Epithelial cell of prostate (primary cell): ENCODE results near the gene CD40.
A peak's percentile ranks its signal among the peaks of the same experiment; 100 is the strongest.

ENCODE experiments used
- DNase-seq: peaks from one replicate; pipeline ENCODE4 v3.0.0-alpha.2; 2011; ENCODE audit warnings: low read depth, low spot score
- H3K27ac ChIP-seq: fragments of 450-650 bp; 2 replicates; pipeline ENCODE4 v1.5.1; 2017; ENCODE audit warnings: mild to moderate bottlenecking

The CD40 gene

GRCh38 chr20:46139908-46140482 lies 21.9 kb downstream of the CD40 start:
- peak; percentile 60 for DNase-seq
- H3K27ac ChIP-seq, result no peak overlapping the region

- DNase-seq, result no peak
- H3K27ac ChIP-seq, result no peak overlapping the region
These were observed 24.0 kb downstream of the CD40 start for GRCh38 chr20:46142124-46142523.

DNA sequence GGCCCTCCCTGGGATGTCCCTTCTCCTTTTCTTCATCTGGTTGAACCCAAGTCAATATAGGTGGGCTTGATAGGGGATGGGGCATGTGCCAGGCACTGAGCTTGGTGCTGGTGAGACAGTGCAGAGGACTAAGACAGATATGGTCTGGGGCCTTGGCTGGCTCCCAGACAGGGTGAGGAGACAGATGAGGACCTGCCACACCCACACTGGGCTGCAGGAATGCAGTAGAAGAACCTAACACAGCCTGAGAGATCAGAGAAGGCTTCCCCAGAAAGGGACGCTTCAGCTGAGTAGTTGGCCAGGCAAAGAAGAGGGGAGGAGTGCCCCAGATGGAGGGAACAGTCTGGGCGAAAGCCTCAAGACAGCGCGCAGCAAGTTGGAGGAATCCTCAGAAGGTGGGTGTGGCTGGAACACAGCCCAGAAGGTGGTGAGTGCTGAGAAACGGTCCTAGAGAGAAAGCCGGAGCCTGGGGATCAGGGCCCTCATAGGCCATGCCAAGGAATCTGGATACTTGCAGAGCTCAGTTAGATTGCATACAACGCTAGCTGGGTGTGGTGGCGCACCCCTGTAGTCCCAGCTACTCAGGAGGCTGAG lies 26.4 kb downstream of the CD40 start:
- no peak for DNase-seq
- no peak overlapping the region for H3K27ac ChIP-seq

GRCh38 chr20:46145713-46146112 lies 27.6 kb downstream of the CD40 start:
- DNase-seq, result no peak
- no peak overlapping the region for H3K27ac ChIP-seq

DNA sequence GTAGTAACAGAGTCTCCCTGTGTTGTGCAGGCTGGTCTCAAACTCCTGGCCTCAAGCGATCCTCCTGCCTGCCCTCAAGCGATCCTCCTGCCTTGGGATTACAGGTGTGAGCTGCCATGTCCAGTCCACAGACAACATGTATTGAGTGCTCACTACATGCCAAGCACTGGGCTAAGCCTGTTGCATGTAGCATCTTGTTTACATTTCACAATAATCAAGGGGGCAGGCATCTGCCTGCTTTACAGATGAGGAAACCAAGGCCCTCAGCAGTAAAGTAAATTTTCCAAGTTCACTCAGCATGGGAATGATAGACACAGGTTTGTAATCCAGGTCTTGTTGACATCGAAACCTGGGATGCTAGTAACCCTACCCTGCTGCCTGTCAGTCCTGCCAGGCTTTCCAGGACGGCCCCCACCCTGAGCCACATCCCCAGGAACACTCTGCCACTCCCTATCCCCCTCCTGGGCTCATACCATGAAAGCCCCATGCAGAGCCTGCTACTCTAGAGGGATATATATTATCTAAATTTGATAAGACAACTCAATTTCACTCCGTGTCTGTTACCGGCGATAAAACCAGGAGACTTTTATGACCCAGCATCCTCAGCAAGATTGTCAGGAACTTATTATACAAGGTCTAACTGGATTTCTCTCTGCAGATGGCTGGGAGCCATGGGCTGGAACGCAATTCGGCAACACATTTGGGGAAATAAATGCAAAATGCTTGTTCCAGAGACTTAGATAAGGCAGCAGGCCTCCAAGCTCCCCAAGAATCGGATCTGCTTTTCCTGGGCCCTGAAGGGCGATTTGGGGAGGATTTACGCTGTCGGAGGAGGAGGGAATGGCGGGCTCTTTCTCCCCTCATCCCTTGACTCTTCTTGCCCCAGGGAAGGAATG lies 30.4 kb downstream of the CD40 start:
- DNase-seq, result no peak
- H3K27ac ChIP-seq, result no peak overlapping the region

DNA sequence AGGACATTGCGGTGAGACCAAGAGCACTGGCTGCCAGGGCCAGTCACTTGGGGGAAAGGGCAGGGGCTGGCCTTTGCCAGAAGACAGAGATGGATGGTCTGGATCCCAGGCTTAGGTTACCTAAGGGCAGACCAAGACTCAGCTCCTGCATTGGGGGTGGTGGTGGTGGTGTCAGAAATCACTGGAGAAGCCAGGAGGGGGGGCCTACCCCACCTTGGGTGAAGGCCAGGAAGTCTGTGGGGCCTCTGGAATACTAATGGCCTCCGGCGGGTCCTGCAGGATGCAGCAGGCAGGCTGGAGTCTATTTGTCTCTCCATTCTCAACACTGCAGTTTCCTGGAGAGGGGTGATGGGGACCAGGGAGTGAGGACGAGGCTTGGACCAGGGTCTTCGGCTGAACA lies 32.8 kb downstream of the CD40 start:
- H3K27ac ChIP-seq, result no peak overlapping the region
- no peak for DNase-seq

- DNase-seq, result no peak
These were observed 33.8 kb downstream of the CD40 start for GRCh38 chr20:46151936-46152335.

GRCh38 chr20:46152824-46153586 lies 34.9 kb downstream of the CD40 start:
- no peak overlapping the region for H3K27ac ChIP-seq
- no peak for DNase-seq

More at GRCh38 chr20:46151936-46152335, 33.8 kb downstream of the CD40 start:
- H3K27ac ChIP-seq, result no peak overlapping the region

- DNase-seq, result no peak
- no peak overlapping the region for H3K27ac ChIP-seq
These were observed 36.2 kb downstream of the CD40 start for GRCh38 chr20:46154305-46154704.

GRCh38 chr20:46154796-46155195 lies 36.7 kb downstream of the CD40 start:
- no peak for DNase-seq
- H3K27ac ChIP-seq, result no peak overlapping the region

- no peak overlapping the region for H3K27ac ChIP-seq
- no peak for DNase-seq
These were observed 38.0 kb downstream of the CD40 start for GRCh38 chr20:46156065-46156464.

DNA sequence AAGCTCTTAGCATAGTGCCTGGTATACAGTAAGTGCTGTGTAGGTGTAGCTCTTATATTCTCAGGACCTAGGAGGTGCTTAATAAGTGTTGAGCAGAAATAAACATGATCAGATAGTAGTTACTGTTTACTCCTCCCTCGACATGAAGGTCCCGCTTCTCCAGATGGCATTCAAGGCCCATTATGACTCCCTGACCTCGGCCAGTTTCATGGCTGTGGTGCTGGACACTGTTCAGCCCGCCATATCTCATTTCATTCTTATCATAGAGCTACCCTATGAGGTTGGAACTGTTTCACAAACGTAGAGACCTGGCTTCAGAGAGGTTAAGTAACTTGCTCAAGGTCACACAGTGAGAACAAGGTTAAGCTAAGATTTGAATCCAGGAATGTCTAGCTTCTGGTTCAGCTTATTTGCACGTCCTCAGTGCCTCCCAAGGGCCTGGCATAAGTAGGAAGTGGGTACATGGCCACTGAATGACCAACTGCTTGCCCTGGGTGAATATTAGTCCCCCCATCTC lies 39.0 kb downstream of the CD40 start:
- DNase-seq, result no peak
- H3K27ac ChIP-seq, result no peak overlapping the region

DNA sequence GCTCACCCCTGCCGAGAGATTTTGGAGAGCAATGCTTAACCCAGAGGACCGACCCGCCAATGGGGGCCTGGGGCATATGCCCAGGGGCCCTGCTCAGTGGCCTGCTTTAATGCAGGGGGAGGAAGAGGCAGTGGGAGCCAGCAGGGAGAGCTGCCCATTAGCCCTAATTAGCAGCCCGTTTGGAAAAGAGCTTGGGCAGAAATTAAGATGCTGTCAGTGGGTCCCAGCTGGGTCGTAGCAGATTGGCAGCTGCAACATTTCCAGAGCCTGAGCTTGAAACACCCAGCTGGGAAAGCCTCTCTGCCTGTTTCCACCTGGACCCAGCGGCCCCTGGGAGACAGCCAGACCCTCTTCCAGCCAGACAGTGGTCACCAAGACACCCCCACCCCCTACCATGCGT lies 39.5 kb downstream of the CD40 start:
- no peak for DNase-seq
- H3K27ac ChIP-seq, result no peak overlapping the region

DNA sequence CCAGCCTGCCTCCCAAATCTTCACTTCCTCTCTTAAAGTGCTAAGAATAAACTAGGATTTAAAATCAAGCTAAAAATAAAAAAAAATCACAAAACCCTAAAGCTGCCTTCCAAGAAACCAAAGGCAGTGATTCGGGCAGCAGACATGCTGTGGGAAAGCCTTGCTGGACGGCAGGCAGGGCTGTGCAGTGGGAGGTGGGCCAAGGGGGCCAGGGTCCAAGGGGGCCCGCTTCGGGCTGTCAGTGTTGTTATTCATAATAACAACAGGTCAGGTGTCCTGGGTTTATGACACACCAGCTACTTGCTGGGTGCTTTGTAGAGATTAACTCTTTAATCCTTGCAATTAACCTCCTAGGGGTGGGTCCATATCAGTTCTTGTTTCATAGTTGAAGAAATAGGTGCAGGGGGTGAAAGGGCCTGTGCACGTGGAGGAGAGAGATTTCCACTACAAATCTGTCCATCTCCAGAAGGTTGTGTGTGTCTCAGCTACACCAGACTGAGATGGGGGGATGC lies 40.4 kb downstream of the CD40 start:
- no peak overlapping the region for H3K27ac ChIP-seq
- no peak for DNase-seq

DNA sequence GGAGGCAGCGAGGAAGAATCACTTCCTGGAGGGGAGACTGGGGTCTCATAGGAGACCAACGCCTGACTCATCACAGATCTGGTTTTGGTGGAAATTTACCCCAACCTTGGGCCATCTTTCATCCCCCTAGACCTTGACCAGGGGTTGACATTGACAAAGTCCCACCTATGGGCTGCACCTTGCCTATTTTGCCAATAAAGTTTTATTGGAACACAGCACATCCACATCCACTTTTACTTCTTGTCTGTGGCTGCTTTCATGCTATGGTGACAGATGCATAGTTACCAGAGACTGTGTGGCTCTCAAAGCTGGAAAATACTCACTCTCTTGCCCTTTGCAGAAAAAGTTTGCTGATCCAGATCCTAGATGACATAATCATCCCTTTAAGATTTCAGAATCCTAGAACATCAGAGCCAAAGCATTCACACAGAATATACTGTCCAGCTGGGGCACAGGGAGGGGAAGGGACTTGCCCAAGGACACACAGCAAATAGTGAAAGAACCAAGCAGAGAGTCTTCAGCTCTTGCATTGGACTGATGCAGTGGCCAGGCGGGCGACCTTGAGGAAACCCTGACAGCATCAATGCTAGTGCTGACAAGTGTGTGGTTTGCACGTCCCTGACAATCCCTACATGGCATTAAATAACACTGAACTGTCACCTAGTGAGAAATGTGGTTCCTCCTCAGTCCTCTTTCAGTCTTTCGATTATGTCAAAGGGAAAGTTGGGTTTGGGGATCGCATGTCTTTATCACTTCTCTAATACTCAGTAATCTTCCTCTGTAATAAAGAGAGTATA lies 41.2 kb downstream of the CD40 start:
- H3K27ac ChIP-seq, result no peak overlapping the region
- no peak for DNase-seq

- no peak overlapping the region for H3K27ac ChIP-seq
- DNase-seq, result no peak
These were observed 42.5 kb downstream of the CD40 start for GRCh38 chr20:46160661-46161060.

GRCh38 chr20:46161921-46162320 lies 43.8 kb downstream of the CD40 start:
- no peak for DNase-seq
- no peak overlapping the region for H3K27ac ChIP-seq

DNA sequence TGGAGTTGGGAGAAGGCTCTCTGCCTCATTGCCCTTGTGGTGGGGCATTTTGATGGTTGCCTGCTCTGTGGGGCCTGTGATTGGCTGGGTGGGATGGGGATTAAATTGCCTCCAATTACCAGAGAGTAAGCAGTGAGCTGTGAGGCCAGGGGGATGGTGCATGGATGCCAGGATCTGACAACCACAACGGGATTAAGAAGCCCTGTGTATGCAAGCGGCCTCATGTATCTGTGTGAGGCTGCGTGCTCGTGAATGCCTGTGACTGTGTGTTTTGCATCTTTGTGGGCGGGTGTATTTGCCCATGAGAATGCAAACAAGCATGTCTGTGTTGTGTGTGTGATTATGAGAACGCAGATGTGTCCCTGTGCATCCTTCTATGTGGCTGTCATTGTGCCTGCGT lies 46.1 kb downstream of the CD40 start:
- H3K27ac ChIP-seq, result no peak overlapping the region
- DNase-seq, result no peak

- no peak for DNase-seq
These were observed 49.0 kb downstream of the CD40 start for GRCh38 chr20:46167080-46167479.

GRCh38 chr20:46168438-46168837 lies 50.3 kb downstream of the CD40 start:
- no peak overlapping the region for H3K27ac ChIP-seq
- DNase-seq, result no peak

More at GRCh38 chr20:46167080-46167479, 49.0 kb downstream of the CD40 start:
- no peak overlapping the region for H3K27ac ChIP-seq
